OCI-LY7 (cell line): ENCODE data around the gene ENOX1. TPM values are rescaled to one million over a fixed set of nuclear protein-coding genes. Genes with fewer than 3 reads are reported as not detected.

Experiments
- BruUV-seq: library from RNA; stranded (reverse); fragments of 400-500 nt; replicated peaks from 2 replicates; lab custom pipeline; 2021; lab: Mats Ljungman, UMichigan
- CTCF ChIA-PET: fragments of 300-600 bp; sonication (Branson Sonifier 250); formaldehyde crosslinking; loops from one replicate; lab custom pipeline; 2022; ENCODE audit warnings: antibody characterized with exemption; ENCODE audit not compliant: unreplicated experiment; lab: Charles Lee
- POLR2A ChIA-PET: fragments of 300-600 bp; sonication (Branson Sonifier 250); formaldehyde crosslinking; loops from one replicate; lab custom pipeline; 2022; ENCODE audit warnings: antibody characterized with exemption; lab: Charles Lee
- DNase-seq: peaks from one replicate; pipeline ENCODE4 v3.0.0-alpha.2; 2015; ENCODE audit warnings: low spot score
- H2AFZ ChIP-seq: fragments of 200-600 bp; sonication (generic), shearing (Covaris generic); 2 replicates; pipeline ENCODE4 v1.6.1; 2014; ENCODE audit warnings: mild to moderate bottlenecking, antibody characterized with exemption, low read length, moderate library complexity
- H3K27ac ChIP-seq: fragments of 200-600 bp; sonication (generic); 2 replicates; pipeline ENCODE4 v1.5.1; 2014; ENCODE audit warnings: mixed run types, low read depth, mild to moderate bottlenecking, moderate library complexity, low read length, inconsistent platforms; ENCODE audit not compliant: poor library complexity, severe bottlenecking
- H3K36me3 ChIP-seq: fragments of 200-600 bp; sonication (generic); 2 replicates; pipeline ENCODE4 v1.6.1; 2014; ENCODE audit warnings: mild to moderate bottlenecking, antibody characterized with exemption, low read length, moderate library complexity, mixed read lengths; ENCODE audit not compliant: insufficient read depth
- H3K4me1 ChIP-seq: fragments of 200-600 bp; sonication (generic); 2 replicates; pipeline ENCODE4 v1.5.1; 2014; ENCODE audit warnings: mild to moderate bottlenecking, low read length; ENCODE audit not compliant: insufficient read depth, poor library complexity, severe bottlenecking
- H3K4me2 ChIP-seq: fragments of 200-600 bp; sonication (generic); 2 replicates; pipeline ENCODE4 v1.6.1; 2014; ENCODE audit warnings: mild to moderate bottlenecking, low read length
- H3K4me3 ChIP-seq: fragments of 200-600 bp; sonication (generic); 2 replicates; pipeline ENCODE4 v1.5.1; 2014; ENCODE audit warnings: mild to moderate bottlenecking, low read depth, low read length; ENCODE audit not compliant: poor library complexity, severe bottlenecking
- H3K79me2 ChIP-seq: fragments of 200-600 bp; sonication (generic); 2 replicates; pipeline ENCODE4 v1.6.1; 2016; ENCODE audit warnings: low read depth, mild to moderate bottlenecking, low read length, moderate library complexity, mixed read lengths; ENCODE audit not compliant: insufficient read depth
- H3K9me2 ChIP-seq: fragments of 200-600 bp; sonication (generic); 2 replicates; pipeline ENCODE4 v1.6.1; 2016; ENCODE audit warnings: mild to moderate bottlenecking, low read length, mixed read lengths; ENCODE audit not compliant: insufficient read depth
- H3K9me3 ChIP-seq: fragments of 200-600 bp; sonication (generic); 2 replicates; pipeline ENCODE4 v1.6.1; 2014; ENCODE audit warnings: mild to moderate bottlenecking, mixed run types, low read length, mixed read lengths
- H4K20me1 ChIP-seq: fragments of 200-600 bp; sonication (generic); 2 replicates; pipeline ENCODE4 v1.6.1; 2014; ENCODE audit warnings: mild to moderate bottlenecking, antibody characterized with exemption, low read length, moderate library complexity, mixed read lengths; ENCODE audit not compliant: insufficient read depth
- CTCF ChIP-seq: fragments of 200-600 bp; sonication (generic); conservative IDR thresholded peaks from 2 replicates; pipeline ENCODE4 v1.5.1; 2014; ENCODE audit warnings: mild to moderate bottlenecking, antibody characterized with exemption, low read length, moderate library complexity, mixed read lengths
- EZH2phosphoT487 ChIP-seq: fragments of 200-600 bp; sonication (generic); IDR thresholded peaks from 2 replicates; pipeline ENCODE4 v1.6.1; 2018; ENCODE audit warnings: low read depth, borderline replicate concordance, mild to moderate bottlenecking, mixed run types, antibody characterized with exemption, low read length, moderate library complexity, mixed read lengths
- intact Hi-C: fragments of 100-400 bp; cut with micrococcal nuclease; formaldehyde crosslinking; loops from one replicate; pipeline ENCODE4 v1.10.0; 2022; ENCODE audit not compliant: unreplicated experiment
- total RNA-seq, 2 experiments: library from RNA; depleted of rRNA in 1 of 2; stranded (reverse); fragments of >200 nt in 1 of 2; shearing (Covaris generic) in 1 of 2; gene quantifications; 2 replicates each; pipeline ENCODE4 v1.2.3, GENCODE V29; 2014 to 2022

The ENOX1 gene
- total RNA-seq, 2 experiments from 2014 or later = 0.03 TPM; not detected in 1

GRCh38 chr13:43544011-43544410, 242.8 kb downstream of the ENOX1 start:
- Histone ChIP-seq H3K79me2 (no peaks in the 10 kb centered on the region), H3K4me1 (no peaks in the 10 kb centered on the region), H2AFZ (no peak overlapping the region), H3K27ac (no peak overlapping the region), H3K4me3 (no peak overlapping the region), H3K9me2 (no peaks in the 10 kb centered on the region), H4K20me1 (no peaks in the 10 kb centered on the region), H3K9me3 (no peaks in the 10 kb centered on the region), H3K36me3 (no peaks in the 10 kb centered on the region), H3K4me2 (no peak overlapping the region)
- intact Hi-C loops = no loop called here
- TF ChIP-seq CTCF (no peak), EZH2phosphoT487 (no peak)
- CTCF ChIA-PET = no interaction called here
- POLR2A ChIA-PET = interaction anchor here (0.7 kb wide), 1 partner anchor 67 kb away, joined by 3 read pairs; no protein-coding TSS in a partner anchor
- no peak for DNase-seq
- no TSS peak for BruUV-seq

- CTCF ChIA-PET = no interaction called here
- intact Hi-C loops = no loop called here
- Histone ChIP-seq H3K36me3 (no peaks in the 10 kb centered on the region), H3K9me2 (no peaks in the 10 kb centered on the region), H2AFZ (no peak overlapping the region), H4K20me1 (no peaks in the 10 kb centered on the region), H3K4me3 (no peak overlapping the region), H3K4me2 (no peak overlapping the region), H3K79me2 (no peaks in the 10 kb centered on the region), H3K27ac (no peak overlapping the region), H3K4me1 (no peaks in the 10 kb centered on the region), H3K9me3 (no peaks in the 10 kb centered on the region)
- no TSS peak for BruUV-seq
- POLR2A ChIA-PET = interaction anchor here (0.7 kb wide), 1 partner anchor 386 kb away, joined by 5 read pairs; no protein-coding TSS in a partner anchor
- DNase-seq = no peak
- TF ChIP-seq EZH2phosphoT487 = no peak
Observed at GRCh38 chr13:43543331-43543730, 243.4 kb downstream of the ENOX1 start.

- no peaks in the 10 kb centered on the region for H3K36me3 ChIP-seq
- intact Hi-C loops = no loop called here
- H3K27ac ChIP-seq = no peak overlapping the region
- ChIA-PET POLR2A (no interaction called here), CTCF (no interaction called here)
- H3K4me3 ChIP-seq = no peak overlapping the region
- H3K9me2 ChIP-seq = no peaks in the 10 kb centered on the region
- no peaks in the 10 kb centered on the region for H3K9me3 ChIP-seq
- H3K79me2 ChIP-seq = no peaks in the 10 kb centered on the region
- no peak overlapping the region for H2AFZ ChIP-seq
- no peak overlapping the region for H3K4me2 ChIP-seq
- H4K20me1 ChIP-seq = no peaks in the 10 kb centered on the region
- DNase-seq = no peak
- H3K4me1 ChIP-seq = no peaks in the 10 kb centered on the region
- no TSS peak for BruUV-seq
- no peak for TF ChIP-seq EZH2phosphoT487
Observed at GRCh38 chr13:43537124-43537523, 249.6 kb downstream of the ENOX1 start.

DNA sequence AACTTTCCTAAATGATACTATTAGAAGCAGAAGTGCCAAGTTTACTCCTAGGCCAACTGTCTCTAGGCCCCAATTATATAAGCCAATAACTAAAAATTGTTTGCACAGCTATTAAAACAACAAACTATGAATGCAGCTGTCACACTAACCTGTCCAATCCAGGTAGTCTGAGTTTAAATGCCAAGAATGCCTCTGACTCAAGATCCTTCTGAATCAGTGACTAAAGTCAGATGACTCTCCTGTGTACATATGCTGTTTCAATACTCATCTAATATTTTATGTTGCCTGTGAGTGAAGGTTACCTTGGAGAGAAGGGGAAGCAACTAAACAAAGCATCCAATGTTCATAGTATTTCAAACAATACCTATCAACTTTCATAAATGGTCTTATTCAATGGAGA, 257.0 kb downstream of the ENOX1 start:
- Histone ChIP-seq H3K79me2 (no peaks in the 10 kb centered on the region), H3K36me3 (no peaks in the 10 kb centered on the region), H2AFZ (no peak overlapping the region), H3K9me3 (no peaks in the 10 kb centered on the region), H3K4me3 (no peak overlapping the region), H3K4me1 (no peaks in the 10 kb centered on the region), H4K20me1 (no peaks in the 10 kb centered on the region), H3K9me2 (no peaks in the 10 kb centered on the region), H3K27ac (no peak overlapping the region), H3K4me2 (no peak overlapping the region)
- ChIA-PET POLR2A (no interaction called here), CTCF (no interaction called here)
- DNase-seq = no peak
- BruUV-seq = no TSS peak
- TF ChIP-seq EZH2phosphoT487 = no peak
- no peak for TF ChIP-seq CTCF
- intact Hi-C loops = no loop called here
